H54 (cell line): ENCODE data around the gene HIBADH.
A peak's percentile ranks its signal among the peaks of the same experiment; 100 is the strongest.
"Not testable (repeated sequence)": the region's sequence is repeated elsewhere in the genome, so short reads cannot be mapped to it uniquely, and the experiment has no call there.

Experiments used
- DNase-seq: peaks from one replicate; pipeline ENCODE4 v3.0.0; 2011; ENCODE audit warnings: low spot score, mixed read lengths; ENCODE audit not compliant: insufficient read length
- FAIRE-seq: peaks from 3 replicates; lab custom pipeline; 2011; peaks lifted over from hg19 to GRCh38; lab: Jason Lieb, UNC
- POLR2A ChIP-seq: IDR thresholded peaks from 2 replicates; pipeline ENCODE4 v1.6.1; 2011; ENCODE audit warnings: low read depth, mild to moderate bottlenecking, low read length

The HIBADH gene

GRCh38 chr7:27665531-27665930, 2.8 kb upstream of the HIBADH start:
- FAIRE-seq (no peak), DNase-seq (no peak)
- no peak for TF ChIP-seq POLR2A

GRCh38 chr7:27663989-27664331, 1.3 kb upstream of the HIBADH start:
- DNase-seq (no peak), FAIRE-seq (no peak)
- no peak for TF ChIP-seq POLR2A

- FAIRE-seq (no peak), DNase-seq (no peak)
Observed at GRCh38 chr7:27661811-27662489, 733 bp downstream of the HIBADH start.

DNA sequence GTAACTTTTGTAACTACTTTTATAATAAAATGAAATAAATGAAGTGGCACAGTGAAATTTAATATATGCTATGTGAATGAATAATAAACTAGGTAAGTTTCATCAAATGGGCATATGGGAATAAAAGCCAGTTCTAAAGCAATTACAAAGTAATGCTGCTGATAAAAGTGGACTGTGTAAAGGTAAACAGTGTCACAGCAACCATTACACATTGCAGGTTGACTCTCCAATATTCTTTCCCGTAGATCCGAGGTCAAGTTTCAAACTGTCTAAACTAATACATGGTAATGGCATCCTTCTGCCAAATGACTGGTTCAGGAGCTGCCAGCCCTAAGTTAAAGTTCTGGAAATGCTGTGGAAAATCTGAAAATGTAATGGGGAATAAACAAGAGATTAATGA, 6.0 kb downstream of the HIBADH start:
- no peak for DNase-seq
- no peak for FAIRE-seq
- no peak for TF ChIP-seq POLR2A

More at GRCh38 chr7:27661811-27662489, 733 bp downstream of the HIBADH start:
- no peak for TF ChIP-seq POLR2A

GRCh38 chr7:27655184-27655583, 7.5 kb downstream of the HIBADH start:
- DNase-seq (no peak), FAIRE-seq (peak; percentile 91)
- TF ChIP-seq POLR2A, result no peak

- TF ChIP-seq POLR2A, result no peak
- peak; percentile 95 for FAIRE-seq
- DNase-seq, result no peak
Observed at GRCh38 chr7:27652518-27652917, 10.2 kb downstream of the HIBADH start.

- no peak for FAIRE-seq
- no peak for DNase-seq
- no peak for TF ChIP-seq POLR2A
Observed at GRCh38 chr7:27651702-27652101, 11.0 kb downstream of the HIBADH start.

- DNase-seq (no peak), FAIRE-seq (no peak)
- TF ChIP-seq POLR2A, result no peak
Observed at GRCh38 chr7:27650283-27650682, 12.4 kb downstream of the HIBADH start.

- no peak for FAIRE-seq
- no peak for TF ChIP-seq POLR2A
Observed at GRCh38 chr7:27647489-27647888, 15.2 kb downstream of the HIBADH start.

DNA sequence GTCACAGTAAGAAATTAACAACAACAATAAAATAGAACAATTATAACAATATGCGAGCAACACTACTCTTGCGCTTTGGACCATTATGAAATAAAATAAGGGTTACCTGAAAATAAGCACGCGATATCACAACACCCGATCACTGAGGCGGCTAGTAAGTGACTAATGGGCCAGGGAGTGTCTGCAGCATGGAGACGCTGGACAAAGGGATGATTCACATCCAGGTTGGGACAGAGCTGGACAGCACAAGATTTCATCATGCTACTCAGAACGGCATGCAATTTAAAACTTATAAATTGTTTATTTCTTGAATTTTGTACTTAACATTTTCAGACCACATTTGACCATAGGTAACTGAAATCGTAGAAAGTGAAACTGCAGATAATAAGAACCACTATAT, 15.6 kb downstream of the HIBADH start:
- peak; percentile 97 for FAIRE-seq
- peak; percentile 67 for DNase-seq

More at GRCh38 chr7:27647489-27647888, 15.2 kb downstream of the HIBADH start:
- no peak for DNase-seq

DNA sequence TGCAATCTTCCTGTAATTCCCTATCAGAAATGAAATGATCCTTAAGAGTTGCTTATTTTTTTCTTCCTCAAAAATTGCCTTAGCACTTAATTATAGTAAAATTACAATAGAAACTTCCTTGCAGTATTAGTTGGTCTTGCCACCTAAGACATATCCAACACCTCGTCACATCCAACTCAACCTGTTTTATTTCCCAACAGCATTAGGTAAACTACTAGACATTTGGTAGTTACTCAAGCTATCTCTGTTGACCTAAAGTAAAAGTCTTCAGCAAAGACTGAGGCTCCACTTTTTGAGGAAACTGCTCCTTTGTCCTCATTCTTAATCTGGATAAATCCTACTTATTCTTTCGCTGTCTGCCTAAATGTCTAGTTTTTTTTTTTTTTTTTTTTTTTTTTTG, 20.4 kb downstream of the HIBADH start:
- DNase-seq, result no peak
- FAIRE-seq, result peak; percentile 6
- no peak for TF ChIP-seq POLR2A

More for the DNA sequence above, 15.6 kb downstream of the HIBADH start:
- no peak for TF ChIP-seq POLR2A

- FAIRE-seq (peak; percentile 81), DNase-seq (peak; percentile 33)
Observed at GRCh38 chr7:27641581-27642230, 21.0 kb downstream of the HIBADH start.

GRCh38 chr7:27640884-27641574, 21.7 kb downstream of the HIBADH start:
- DNase-seq (peak; percentile 39), FAIRE-seq (peak; percentile 96)
- no peak for TF ChIP-seq POLR2A

More at GRCh38 chr7:27641581-27642230, 21.0 kb downstream of the HIBADH start:
- TF ChIP-seq POLR2A, result no peak

- TF ChIP-seq POLR2A, result no peak
- FAIRE-seq, result no peak
- no peak for DNase-seq
Observed at GRCh38 chr7:27639851-27640250, 22.8 kb downstream of the HIBADH start.

DNA sequence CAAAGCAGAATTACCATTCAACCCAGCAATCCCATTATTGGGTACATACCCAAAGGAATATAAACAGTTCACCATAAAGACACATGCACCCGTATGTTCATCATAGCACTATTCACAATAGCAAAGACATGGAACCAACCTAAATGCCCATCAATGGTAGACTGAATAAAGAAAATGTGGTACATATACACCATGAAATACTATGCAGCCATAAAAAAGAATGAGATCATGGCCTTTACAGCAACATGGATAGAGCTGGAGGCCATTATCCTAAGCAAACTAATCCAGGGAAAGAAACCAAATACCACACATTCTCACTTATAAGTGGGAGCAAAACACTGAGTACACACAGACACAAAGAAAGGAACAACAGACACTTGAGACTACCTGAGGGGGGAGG, 23.6 kb downstream of the HIBADH start:
- DNase-seq, FAIRE-seq: not testable (repeated sequence)
